Measurements from ENCODE around the gene TNPO3.
"Not testable (repeated sequence)": the region's sequence is repeated elsewhere in the genome, so short reads cannot be mapped to it uniquely, and the experiment has no call there.

Gene TNPO3

GRCh38 chr7:129007572-129007971 lies 47.3 kb downstream of the TNPO3 start:
- Histone ChIP-seq H3K27ac (no peak overlapping the region), H3K9ac (ENCODE audit: insufficient read length) (no peak overlapping the region), H3K36me3 (ENCODE audit: insufficient read depth, low read length) (peaks cover 51% of the 10 kb centered on the region), H3K9me3 (ENCODE audit: low read depth, low read length) (no peaks in the 10 kb centered on the region), H3K4me3 (no peak overlapping the region)
- no peak for DNase-seq (ENCODE audit: low read depth, low spot score)
- TF ChIP-seq POLR2AphosphoS5 (IDR thresholded peaks at IDR 0.05; ENCODE audit: borderline replicate concordance, low read depth, low read length) (no peak), EZH2 (IDR thresholded peaks at IDR 0.05) (no peak), FOXP2 (optimal IDR thresholded peaks at IDR 0.05; ENCODE audit: control extremely low read depth, extremely low read length, insufficient read depth) (no peak)

- H3K4me3 ChIP-seq, result no peak overlapping the region
- H3K27ac ChIP-seq, result no peak overlapping the region
- no peak for TF ChIP-seq FOXP2 (optimal IDR thresholded peaks at IDR 0.05; ENCODE audit: control extremely low read depth, extremely low read length, insufficient read depth)
- no peak for TF ChIP-seq POLR2AphosphoS5 (IDR thresholded peaks at IDR 0.05; ENCODE audit: borderline replicate concordance, low read depth, low read length)
- TF ChIP-seq EZH2 (IDR thresholded peaks at IDR 0.05), result no peak
- H3K36me3 ChIP-seq (ENCODE audit: insufficient read depth, low read length), result peaks cover 54% of the 10 kb centered on the region
- DNase-seq (ENCODE audit: low read depth, low spot score), result no peak
- H3K9ac ChIP-seq (ENCODE audit: insufficient read length), result no peak overlapping the region
- no peaks in the 10 kb centered on the region for H3K9me3 ChIP-seq (ENCODE audit: low read depth, low read length)
These were observed 48.1 kb downstream of the TNPO3 start for GRCh38 chr7:129006636-129007414.

GRCh38 chr7:129005186-129005585 lies 49.7 kb downstream of the TNPO3 start:
- no peak for DNase-seq (ENCODE audit: low read depth, low spot score)
- Histone ChIP-seq H3K4me3 (no peak overlapping the region), H3K36me3 (ENCODE audit: insufficient read depth, low read length) (peaks cover 53% of the 10 kb centered on the region), H3K9ac (ENCODE audit: insufficient read length) (no peak overlapping the region), H3K9me3 (ENCODE audit: low read depth, low read length) (no peaks in the 10 kb centered on the region), H3K27ac (no peak overlapping the region)
- TF ChIP-seq FOXP2 (optimal IDR thresholded peaks at IDR 0.05; ENCODE audit: control extremely low read depth, extremely low read length, insufficient read depth) (no peak), EZH2 (IDR thresholded peaks at IDR 0.05) (no peak), POLR2AphosphoS5 (IDR thresholded peaks at IDR 0.05; ENCODE audit: borderline replicate concordance, low read depth, low read length) (no peak)

GRCh38 chr7:128997181-128997580 lies 57.7 kb downstream of the TNPO3 start:
- H3K4me3 ChIP-seq, result no peak overlapping the region
- H3K36me3 ChIP-seq (ENCODE audit: insufficient read depth, low read length), result peaks cover 64% of the 10 kb centered on the region
- TF ChIP-seq EZH2 (IDR thresholded peaks at IDR 0.05) (no peak), POLR2AphosphoS5 (IDR thresholded peaks at IDR 0.05; ENCODE audit: borderline replicate concordance, low read depth, low read length) (no peak), FOXP2 (optimal IDR thresholded peaks at IDR 0.05; ENCODE audit: control extremely low read depth, extremely low read length, insufficient read depth) (no peak)
- DNase-seq (ENCODE audit: low read depth, low spot score), result no peak
- no peaks in the 10 kb centered on the region for H3K9me3 ChIP-seq (ENCODE audit: low read depth, low read length)
- H3K27ac ChIP-seq, result no peak overlapping the region; the same call in 1 of the 2 replicates
- H3K9ac ChIP-seq (ENCODE audit: insufficient read length), result no peak overlapping the region

- not testable (repeated sequence) for H3K9me3 ChIP-seq (ENCODE audit: low read depth, low read length); H3K27ac ChIP-seq; H3K9ac ChIP-seq (ENCODE audit: insufficient read length); H3K4me3 ChIP-seq; DNase-seq (ENCODE audit: low read depth, low spot score)
- H3K36me3 ChIP-seq (ENCODE audit: insufficient read depth, low read length), result peaks cover 66% of the 10 kb centered on the region
These were observed 60.4 kb downstream of the TNPO3 start for GRCh38 chr7:128994560-128994959.

GRCh38 chr7:128993419-128993818 lies 61.5 kb downstream of the TNPO3 start:
- no peak overlapping the region for H3K27ac ChIP-seq
- no peak for DNase-seq (ENCODE audit: low read depth, low spot score)
- no peak overlapping the region for H3K4me3 ChIP-seq
- TF ChIP-seq FOXP2 (optimal IDR thresholded peaks at IDR 0.05; ENCODE audit: control extremely low read depth, extremely low read length, insufficient read depth), result no peak
- no peak for TF ChIP-seq POLR2AphosphoS5 (IDR thresholded peaks at IDR 0.05; ENCODE audit: borderline replicate concordance, low read depth, low read length)
- TF ChIP-seq EZH2 (IDR thresholded peaks at IDR 0.05), result no peak
- no peak overlapping the region for H3K9ac ChIP-seq (ENCODE audit: insufficient read length)
- H3K36me3 ChIP-seq (ENCODE audit: insufficient read depth, low read length), result peaks cover 64% of the 10 kb centered on the region
- no peaks in the 10 kb centered on the region for H3K9me3 ChIP-seq (ENCODE audit: low read depth, low read length)

GRCh38 chr7:128989961-128990360 lies 65.0 kb downstream of the TNPO3 start:
- Histone ChIP-seq H3K9ac (ENCODE audit: insufficient read length) (no peak overlapping the region), H3K4me3 (no peak overlapping the region), H3K9me3 (ENCODE audit: low read depth, low read length) (no peaks in the 10 kb centered on the region), H3K36me3 (ENCODE audit: insufficient read depth, low read length) (peaks cover 74% of the 10 kb centered on the region), H3K27ac (no peak overlapping the region)
- DNase-seq (ENCODE audit: low read depth, low spot score), result no peak
- TF ChIP-seq EZH2 (IDR thresholded peaks at IDR 0.05) (no peak), POLR2AphosphoS5 (IDR thresholded peaks at IDR 0.05; ENCODE audit: borderline replicate concordance, low read depth, low read length) (no peak), FOXP2 (optimal IDR thresholded peaks at IDR 0.05; ENCODE audit: control extremely low read depth, extremely low read length, insufficient read depth) (no peak)

- Histone ChIP-seq H3K9ac (ENCODE audit: insufficient read length) (no peak overlapping the region), H3K9me3 (ENCODE audit: low read depth, low read length) (no peaks in the 10 kb centered on the region), H3K27ac (no peak overlapping the region), H3K4me3 (no peak overlapping the region), H3K36me3 (ENCODE audit: insufficient read depth, low read length) (peaks cover 79% of the 10 kb centered on the region)
- DNase-seq (ENCODE audit: low read depth, low spot score), result no peak
- no peak for TF ChIP-seq POLR2AphosphoS5 (IDR thresholded peaks at IDR 0.05; ENCODE audit: borderline replicate concordance, low read depth, low read length)
- TF ChIP-seq EZH2 (IDR thresholded peaks at IDR 0.05), result no peak
- TF ChIP-seq FOXP2 (optimal IDR thresholded peaks at IDR 0.05; ENCODE audit: control extremely low read depth, extremely low read length, insufficient read depth), result no peak
These were observed 66.5 kb downstream of the TNPO3 start for GRCh38 chr7:128988372-128988771.

- Histone ChIP-seq H3K36me3 (ENCODE audit: insufficient read depth, low read length) (peaks cover 83% of the 10 kb centered on the region), H3K27ac (no peak overlapping the region), H3K9me3 (ENCODE audit: low read depth, low read length) (no peaks in the 10 kb centered on the region), H3K9ac (ENCODE audit: insufficient read length) (no peak overlapping the region), H3K4me3 (no peak overlapping the region)
- DNase-seq (ENCODE audit: low read depth, low spot score), result no peak
- TF ChIP-seq EZH2 (IDR thresholded peaks at IDR 0.05) (no peak), FOXP2 (optimal IDR thresholded peaks at IDR 0.05; ENCODE audit: control extremely low read depth, extremely low read length, insufficient read depth) (no peak), POLR2AphosphoS5 (IDR thresholded peaks at IDR 0.05; ENCODE audit: borderline replicate concordance, low read depth, low read length) (no peak)
These were observed 68.3 kb downstream of the TNPO3 start for GRCh38 chr7:128986609-128987008.
